ENCODE results near the gene ZC3H18.

DNA sequence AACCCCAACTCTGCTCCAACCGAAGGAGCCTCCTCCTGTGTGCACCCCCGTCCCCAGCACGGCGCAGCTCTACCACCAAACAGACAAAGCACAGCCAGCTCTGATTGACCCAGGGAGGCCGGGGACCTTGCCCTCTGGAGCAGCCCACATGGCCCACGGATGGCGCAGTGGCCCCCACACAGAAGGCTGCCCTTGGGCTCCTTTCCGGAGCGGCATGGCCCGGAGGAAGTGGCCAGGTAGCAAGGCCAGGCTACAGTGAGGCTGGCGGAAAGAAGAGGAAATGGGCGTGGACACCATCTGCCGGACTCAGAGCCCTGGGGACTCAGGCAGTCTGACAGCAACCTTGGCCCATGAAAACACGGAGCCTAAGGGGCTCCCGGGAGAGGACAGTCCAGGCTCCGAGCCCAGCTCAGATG lies 19.9 kb upstream of the ZC3H18 start:
- TF ChIP-seq, protein P1, sequence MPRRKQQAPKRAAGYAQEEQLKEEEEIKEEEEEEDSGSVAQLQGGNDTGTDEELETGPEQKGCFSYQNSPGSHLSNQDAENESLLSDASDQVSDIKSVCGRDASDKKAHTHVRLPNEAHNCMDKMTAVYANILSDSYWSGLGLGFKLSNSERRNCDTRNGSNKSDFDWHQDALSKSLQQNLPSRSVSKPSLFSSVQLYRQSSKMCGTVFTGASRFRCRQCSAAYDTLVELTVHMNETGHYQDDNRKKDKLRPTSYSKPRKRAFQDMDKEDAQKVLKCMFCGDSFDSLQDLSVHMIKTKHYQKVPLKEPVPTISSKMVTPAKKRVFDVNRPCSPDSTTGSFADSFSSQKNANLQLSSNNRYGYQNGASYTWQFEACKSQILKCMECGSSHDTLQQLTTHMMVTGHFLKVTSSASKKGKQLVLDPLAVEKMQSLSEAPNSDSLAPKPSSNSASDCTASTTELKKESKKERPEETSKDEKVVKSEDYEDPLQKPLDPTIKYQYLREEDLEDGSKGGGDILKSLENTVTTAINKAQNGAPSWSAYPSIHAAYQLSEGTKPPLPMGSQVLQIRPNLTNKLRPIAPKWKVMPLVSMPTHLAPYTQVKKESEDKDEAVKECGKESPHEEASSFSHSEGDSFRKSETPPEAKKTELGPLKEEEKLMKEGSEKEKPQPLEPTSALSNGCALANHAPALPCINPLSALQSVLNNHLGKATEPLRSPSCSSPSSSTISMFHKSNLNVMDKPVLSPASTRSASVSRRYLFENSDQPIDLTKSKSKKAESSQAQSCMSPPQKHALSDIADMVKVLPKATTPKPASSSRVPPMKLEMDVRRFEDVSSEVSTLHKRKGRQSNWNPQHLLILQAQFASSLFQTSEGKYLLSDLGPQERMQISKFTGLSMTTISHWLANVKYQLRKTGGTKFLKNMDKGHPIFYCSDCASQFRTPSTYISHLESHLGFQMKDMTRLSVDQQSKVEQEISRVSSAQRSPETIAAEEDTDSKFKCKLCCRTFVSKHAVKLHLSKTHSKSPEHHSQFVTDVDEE (CRISPR knock-in tag; IDR thresholded peaks at IDR 0.05): no peak
- TF ChIP-seq ARNTL (CRISPR knock-in tag; IDR thresholded peaks at IDR 0.05; ENCODE audit: borderline replicate concordance, low read depth): no peak
- no peak for TF ChIP-seq ZNF70 (CRISPR knock-in tag; IDR thresholded peaks at IDR 0.05)
- no peak for TF ChIP-seq OSR1 (CRISPR knock-in tag; IDR thresholded peaks at IDR 0.05)
- no peak for TF ChIP-seq CSDC2 (CRISPR knock-in tag; IDR thresholded peaks at IDR 0.05)
- TF ChIP-seq ESRRG (CRISPR knock-in tag; IDR thresholded peaks at IDR 0.05): no peak

Measured in SK-N-SH treated with all-trans-retinoic acid at 6 μM for 48 hours (cell line).